Common myeloid progenitor, CD34-positive (primary cell): ENCODE measurements around the gene PSMC5.
A peak's percentile ranks its signal among the peaks of the same experiment; 100 is the strongest.

Experiments
- CTCF ChIA-PET: fragments of 350-600 bp; sonication (Branson Sonifier 250); formaldehyde crosslinking; loops from one replicate; lab custom pipeline; 2021; ENCODE audit warnings: antibody characterized with exemption; lab: Charles Lee
- POLR2A ChIA-PET: fragments of 350-600 bp; sonication (Branson Sonifier 250); formaldehyde crosslinking; loops from one replicate; lab custom pipeline; 2021; ENCODE audit warnings: antibody characterized with exemption; lab: Charles Lee
- DNase-seq, 3 donors: peaks; one replicate each; pipeline versions ENCODE4 v3.0.0 to v3.0.0-alpha.2; 2013
- H3K27ac ChIP-seq, 2 experiments: 1 replicate in 1 of 2; 2 replicates in 1 of 2; pipeline ENCODE4 v1.7.0; 2013; ENCODE audit warnings: inconsistent platforms in 2 of 2, low read length in 2 of 2, mild to moderate bottlenecking in 2 of 2, low read depth in 1 of 2, moderate library complexity in 1 of 2; ENCODE audit not compliant: severe bottlenecking in 2 of 2, insufficient read depth in 1 of 2, poor library complexity in 1 of 2
- H3K27me3 ChIP-seq, 5 experiments: replicated peaks in 2 of 5; 1 replicate in 3 of 5; 2 replicates in 2 of 5; pipeline versions ENCODE4 v1.6.1 to v1.7.0; 2013; ENCODE audit warnings: low read length in 4 of 5, mild to moderate bottlenecking in 2 of 5, moderate library complexity in 2 of 5, inconsistent platforms in 1 of 5; ENCODE audit not compliant: insufficient read depth in 5 of 5, control insufficient read depth in 4 of 5
- H3K36me3 ChIP-seq, 4 experiments: 1 replicate in 2 of 4; 2 replicates in 2 of 4; pipeline versions ENCODE4 v1.6.1 to v1.7.0; 2013; ENCODE audit warnings: low read length in 3 of 4, control low read depth in 1 of 4, mild to moderate bottlenecking in 1 of 4; ENCODE audit not compliant: control insufficient read depth in 4 of 4, insufficient read depth in 4 of 4
- H3K4me1 ChIP-seq, 4 experiments: 1 replicate in 3 of 4; 2 replicates in 1 of 4; pipeline versions ENCODE4 v1.6.1 to v1.7.1; 2013; ENCODE audit warnings: low read length in 3 of 4, mild to moderate bottlenecking in 3 of 4, control low read depth in 1 of 4, inconsistent platforms in 1 of 4, moderate library complexity in 1 of 4; ENCODE audit not compliant: control insufficient read depth in 4 of 4, insufficient read depth in 4 of 4; ENCODE audit errors: control extremely low read depth in 1 of 4
- H3K4me3 ChIP-seq, 7 experiments: 1 replicate in 4 of 7; 2 replicates in 3 of 7; pipeline versions ENCODE4 v1.5.1 to v1.7.0; 2013; ENCODE audit warnings: mild to moderate bottlenecking in 7 of 7, low read length in 6 of 7, moderate library complexity in 6 of 7, inconsistent platforms in 2 of 7, low read depth in 2 of 7, control low read depth in 1 of 7; ENCODE audit not compliant: insufficient read depth in 4 of 7, control insufficient read depth in 1 of 7; ENCODE audit errors: extremely low read depth in 1 of 7
- H3K9me3 ChIP-seq, 5 experiments: 1 replicate in 4 of 5; 2 replicates in 1 of 5; pipeline versions ENCODE4 v1.6.1 to v1.7.1; 2013; ENCODE audit warnings: low read length in 4 of 5, mild to moderate bottlenecking in 2 of 5, inconsistent platforms in 1 of 5, low read depth in 1 of 5, moderate library complexity in 1 of 5; ENCODE audit not compliant: control insufficient read depth in 4 of 5, insufficient read depth in 2 of 5; ENCODE audit errors: control extremely low read depth in 1 of 5
- WGBS: methylation state at CpG from one replicate; pipeline ENCODE4 v1.1.5; 2013; ENCODE audit not compliant: insufficient coverage; 5-methylcytosine and 5-hydroxymethylcytosine counted together

Gene PSMC5

DNA sequence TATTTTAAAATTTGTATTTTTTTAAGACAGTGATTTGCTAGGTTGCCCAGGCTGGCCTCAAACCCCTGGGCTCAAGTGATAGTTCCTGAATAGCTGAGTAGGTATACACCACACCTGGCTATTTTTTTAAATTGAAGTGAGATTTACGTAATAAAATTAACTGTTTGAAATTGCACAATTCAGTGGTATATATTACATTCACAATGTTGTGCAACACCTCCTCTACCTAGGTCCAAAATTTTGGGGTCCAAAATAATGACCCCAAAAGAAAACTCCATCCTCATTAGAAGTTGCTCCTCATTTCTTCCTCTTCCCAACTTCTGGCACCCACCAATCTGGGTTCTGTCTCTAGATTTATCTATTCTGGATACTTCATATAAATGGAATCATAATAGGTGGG, 18.3 kb downstream of the PSMC5 start:
- DNase-seq, result no peak
- H3K27ac ChIP-seq, result no peak overlapping the region
- H3K9me3 ChIP-seq, result no peaks in the 10 kb centered on the region
- ChIA-PET CTCF (interaction anchor here (1.1 to 4.7 kb wide), 2 partner anchors 11 to 13 kb away, joined by 3 to 27 read pairs; no protein-coding TSS in a partner anchor), POLR2A (no interaction called here)
- H3K36me3 ChIP-seq, result no peaks in the 10 kb centered on the region
- no peak overlapping the region for H3K4me3 ChIP-seq
- peaks cover 14 to 30% (median 26%) of the 10 kb centered on the region in 4 experiments for H3K4me1 ChIP-seq
- WGBS, result no CpG with 5 or more reads among the region's 1 CpG
- H3K27me3 ChIP-seq, result no peaks in the 10 kb centered on the region

DNA sequence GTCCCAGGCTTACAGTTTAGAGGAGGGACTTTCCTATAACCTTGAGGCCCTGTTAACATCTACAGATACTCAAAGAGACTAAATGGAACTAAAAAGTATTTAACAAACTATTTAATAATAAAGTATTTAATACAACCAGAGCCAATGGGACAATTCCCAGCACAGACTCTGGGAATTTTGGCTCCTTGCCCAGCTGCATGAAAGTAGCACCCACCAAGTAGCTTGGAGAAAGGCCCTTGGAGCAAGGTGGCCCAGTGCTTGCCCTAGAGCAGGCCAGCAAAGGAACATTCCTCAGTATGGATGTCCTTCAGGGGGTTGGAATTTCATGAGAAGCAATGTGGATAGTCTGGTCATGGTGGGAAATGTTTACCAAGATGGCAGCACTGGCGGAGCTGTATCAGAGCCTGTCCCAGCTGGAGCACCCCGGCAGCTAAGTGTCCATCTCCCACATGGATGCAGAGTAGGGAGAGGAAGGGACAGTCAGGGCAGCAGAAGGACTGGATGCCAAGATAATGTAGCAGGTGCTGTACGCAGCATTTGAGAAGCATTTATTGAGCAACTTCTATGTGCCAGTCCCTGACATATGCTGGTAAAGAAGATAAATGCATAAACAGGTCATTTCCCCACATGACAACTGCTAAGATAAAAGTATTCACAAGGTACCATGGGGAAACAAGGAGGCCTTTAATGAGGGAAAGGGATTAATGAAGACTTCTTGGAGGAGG, 20.5 kb downstream of the PSMC5 start:
- ChIA-PET CTCF (interaction anchor here (0.8 to 4.7 kb wide), 9 partner anchors 9 to 45 kb away, joined by 3 to 36 read pairs (median 4); no protein-coding TSS in a partner anchor), POLR2A (no interaction called here)
- Histone ChIP-seq H3K4me3 (no peak overlapping the region), H3K9me3 (no peaks in the 10 kb centered on the region), H3K4me1 (peaks cover 8 to 15% (median 12%) of the 10 kb centered on the region in 4 experiments), H3K36me3 (no peaks in the 10 kb centered on the region), H3K27ac (no peak overlapping the region), H3K27me3 (no peaks in the 10 kb centered on the region)
- 58% methylated on average over 2 of the region's 3 CpGs for WGBS
- no peak for DNase-seq

DNA sequence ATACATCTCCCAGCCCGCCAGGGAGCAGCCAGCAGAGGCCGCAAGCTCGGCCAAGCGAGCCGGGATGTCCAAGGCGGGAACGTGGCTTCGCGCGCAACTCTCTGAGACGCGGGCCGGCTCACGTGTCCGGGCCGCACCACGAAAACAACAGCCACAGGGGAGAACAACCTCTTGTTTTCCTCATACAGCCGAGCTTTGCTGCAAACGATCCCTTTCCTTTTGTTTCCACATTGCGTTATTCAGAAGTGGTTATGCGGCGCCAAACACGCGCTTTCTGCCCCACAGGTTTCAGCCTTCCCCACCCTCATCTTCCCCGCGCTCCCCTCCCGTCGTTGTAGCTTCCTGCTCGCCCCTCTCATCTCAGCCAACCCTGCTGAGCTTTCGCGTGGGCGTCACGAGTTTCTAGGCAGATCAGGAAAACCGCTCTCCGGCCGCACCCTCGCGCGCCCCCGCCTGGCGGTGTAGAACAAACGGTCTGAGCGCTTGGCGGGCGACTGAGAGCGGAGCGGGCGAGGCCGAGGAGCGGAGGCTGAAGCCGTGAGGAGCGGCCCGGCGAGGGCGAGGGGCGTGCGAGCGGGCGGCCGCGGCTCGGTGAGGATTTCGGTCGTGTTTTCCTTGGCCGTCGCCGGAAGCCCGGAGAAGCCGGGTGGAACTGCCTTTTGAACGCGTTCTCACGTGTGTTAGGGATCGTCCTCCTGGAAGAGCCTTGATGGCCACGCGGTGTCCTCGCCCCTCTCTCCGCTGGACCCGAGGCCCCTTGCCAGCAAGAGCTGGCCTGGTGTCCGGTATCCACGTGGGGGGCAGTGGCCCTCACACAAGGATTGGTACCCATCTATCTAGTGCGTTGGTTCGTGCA, 21.8 kb downstream of the PSMC5 start:
- Histone ChIP-seq H3K27me3 (no peaks in the 10 kb centered on the region), H3K4me1 (peaks cover 3 to 9% (median 6%) of the 10 kb centered on the region in 4 experiments), H3K36me3 (no peaks in the 10 kb centered on the region), H3K27ac (peak overlapping the region; percentile 83 to 93), H3K9me3 (no peaks in the 10 kb centered on the region), H3K4me3 (peak overlapping the region in 5 of 7 experiments; percentile 39 to 70 (median 54))
- ChIA-PET CTCF (interaction anchor here (0.7 to 4.7 kb wide), 14 partner anchors 8 to 43 kb away, joined by 3 to 36 read pairs (median 4); no protein-coding TSS in a partner anchor), POLR2A (interaction anchor here (1.3 kb wide), 1 partner anchor 45 kb away, joined by 3 read pairs; no protein-coding TSS in a partner anchor)
- peak; percentile 96 to 97 (median 97) for DNase-seq
- WGBS, result 19% methylated on average over 77 of the region's 82 CpGs

DNA sequence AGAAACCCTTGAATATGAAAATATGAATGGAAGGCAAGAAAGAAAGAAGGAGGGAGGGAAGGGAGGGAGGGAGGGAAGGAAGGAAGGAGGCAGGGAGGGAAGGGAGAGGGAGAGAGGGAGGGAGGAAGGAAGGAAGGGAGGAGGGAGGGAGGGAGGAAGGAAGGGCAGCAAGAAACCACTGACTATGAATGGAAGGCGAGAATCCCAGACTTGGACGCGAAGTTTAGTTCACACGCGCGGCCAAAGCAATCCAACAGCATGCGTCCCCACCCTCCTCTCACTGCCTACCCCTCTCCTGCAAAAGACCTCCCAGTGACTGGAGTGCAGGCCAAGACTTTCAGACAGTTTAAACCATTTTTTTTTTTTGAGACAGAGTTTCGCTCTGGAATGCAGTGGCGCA, 23.2 kb downstream of the PSMC5 start:
- H3K27ac ChIP-seq, result peak overlapping the region in 1 of 2 experiments; percentile 5
- WGBS, result 88% methylated on average over 4 of the region's 9 CpGs
- H3K9me3 ChIP-seq, result no peaks in the 10 kb centered on the region
- no peak overlapping the region for H3K4me3 ChIP-seq
- ChIA-PET CTCF (interaction anchor here (4.7 kb wide), 1 partner anchor 9 kb away, joined by 36 read pairs; no protein-coding TSS in a partner anchor), POLR2A (no interaction called here)
- no peaks in the 10 kb centered on the region for H3K27me3 ChIP-seq
- no peaks in the 10 kb centered on the region for H3K36me3 ChIP-seq
- peaks cover 0 to 4% (median 1%) of the 10 kb centered on the region in 4 experiments for H3K4me1 ChIP-seq
- DNase-seq, result no peak

DNA sequence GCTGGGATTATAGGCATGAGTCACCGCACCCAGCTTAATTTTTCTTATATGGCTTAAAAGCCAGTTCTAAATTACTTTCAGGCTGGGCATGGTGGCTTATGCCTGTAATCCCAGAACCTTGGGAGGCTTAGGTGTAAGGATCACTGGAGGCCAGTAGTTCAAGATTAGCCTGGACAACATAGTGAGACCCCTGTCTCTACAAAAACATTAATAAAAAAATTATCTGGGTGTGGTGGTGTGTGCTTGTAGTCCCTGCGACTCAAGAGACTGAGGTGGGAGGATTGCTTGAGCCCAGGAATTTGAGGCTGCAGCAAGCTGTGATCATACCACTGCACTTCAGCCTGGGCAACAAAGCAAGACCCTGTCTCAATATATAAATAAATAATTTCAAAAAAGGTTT, 26.0 kb downstream of the PSMC5 start:
- H3K9me3 ChIP-seq, result no peaks in the 10 kb centered on the region
- CTCF ChIA-PET, result interaction anchor here (0.7 to 4.0 kb wide), 2 partner anchors 13 to 30 kb away, joined by 3 to 19 read pairs; no protein-coding TSS in a partner anchor

DNA sequence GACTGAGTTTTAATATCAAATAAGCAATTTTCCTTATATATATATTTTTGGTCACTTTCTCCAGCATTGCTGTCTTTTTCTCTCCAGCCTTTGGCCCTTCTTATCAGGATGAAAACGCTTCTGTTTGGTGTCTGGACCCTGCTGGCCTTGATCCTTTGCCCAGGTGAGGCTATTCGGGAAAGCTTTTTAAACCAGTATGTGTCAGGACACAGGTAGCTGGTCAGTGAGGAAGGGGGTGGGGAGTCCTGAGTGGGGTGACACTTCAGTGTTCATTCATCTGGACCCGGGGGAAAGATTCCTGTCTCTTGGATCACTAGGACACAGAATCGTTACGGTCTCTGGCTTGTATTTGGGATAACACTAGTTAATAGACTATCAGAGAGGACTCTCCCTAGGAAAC, 27.5 kb downstream of the PSMC5 start:
- Histone ChIP-seq H3K4me3 (no peak overlapping the region), H3K27me3 (no peaks in the 10 kb centered on the region), H3K36me3 (no peaks in the 10 kb centered on the region), H3K9me3 (no peaks in the 10 kb centered on the region), H3K4me1 (no peaks in the 10 kb centered on the region), H3K27ac (no peak overlapping the region)
- 100% methylated on average over 4 of the region's 5 CpGs for WGBS
- CTCF ChIA-PET, result interaction anchor here (1.1 to 4.0 kb wide), 4 partner anchors 10 to 13 kb away, joined by 4 to 19 read pairs (median 4); partner anchors contain the start of gene SMARCD2
- no peak for DNase-seq
- POLR2A ChIA-PET, result no interaction called here

More for the DNA sequence above, 26.0 kb downstream of the PSMC5 start:
- POLR2A ChIA-PET, result no interaction called here
- H3K27me3 ChIP-seq, result no peaks in the 10 kb centered on the region
- no peak overlapping the region for H3K27ac ChIP-seq
- DNase-seq, result no peak
- WGBS, result no CpG with 5 or more reads among the region's 2 CpGs
- H3K4me3 ChIP-seq, result no peak overlapping the region
- H3K4me1 ChIP-seq, result peaks cover 0 to 4% (median 1%) of the 10 kb centered on the region in 4 experiments
- H3K36me3 ChIP-seq, result no peaks in the 10 kb centered on the region
